BLaER1 treated with 17β-estradiol and CSF1 and Interleukin-3, amounts not matched to agents 10 nM and 100 nM (cell line): ENCODE data around the gene RAP1A.

Experiments used
- H3K27ac ChIP-seq, 11 experiments: shearing (Covaris generic); formaldehyde crosslinking; 2 replicates each; pipeline ENCODE4 v1.8.1; 2022
- H3K27me3 ChIP-seq, 11 experiments: shearing (Covaris generic); formaldehyde crosslinking; 2 replicates each; pipeline ENCODE4 v1.8.1; 2022
- H3K36me3 ChIP-seq, 11 experiments: shearing (Covaris generic); formaldehyde crosslinking; 2 replicates each; pipeline ENCODE4 v1.8.1; 2022
- H3K4me1 ChIP-seq, 10 experiments: shearing (Covaris generic); formaldehyde crosslinking; 2 replicates each; pipeline ENCODE4 v1.8.1; 2022
- H3K4me2 ChIP-seq, 11 experiments: shearing (Covaris generic); formaldehyde crosslinking; 2 replicates each; pipeline ENCODE4 v1.8.1; 2022
- H3K4me3 ChIP-seq, 10 experiments: shearing (Covaris generic); formaldehyde crosslinking; 2 replicates each; pipeline ENCODE4 v1.8.1; 2022
- H3K9ac ChIP-seq, 11 experiments: shearing (Covaris generic); formaldehyde crosslinking; 2 replicates each; pipeline ENCODE4 v1.8.1; 2022
- H3K9me3 ChIP-seq, 11 experiments: shearing (Covaris generic); formaldehyde crosslinking; replicated peaks in 1 of 11; 2 replicates each; pipeline ENCODE4 v1.8.1; 2022
- H4K20me1 ChIP-seq, 11 experiments: shearing (Covaris generic); formaldehyde crosslinking; 2 replicates each; pipeline ENCODE4 v1.8.1; 2022
- Cebpa-rat ChIP-seq, 11 experiments: shearing (Covaris generic); IDR thresholded peaks; 2 replicates each; pipeline ENCODE4 v1.8.1; 2022

RAP1A gene

DNA sequence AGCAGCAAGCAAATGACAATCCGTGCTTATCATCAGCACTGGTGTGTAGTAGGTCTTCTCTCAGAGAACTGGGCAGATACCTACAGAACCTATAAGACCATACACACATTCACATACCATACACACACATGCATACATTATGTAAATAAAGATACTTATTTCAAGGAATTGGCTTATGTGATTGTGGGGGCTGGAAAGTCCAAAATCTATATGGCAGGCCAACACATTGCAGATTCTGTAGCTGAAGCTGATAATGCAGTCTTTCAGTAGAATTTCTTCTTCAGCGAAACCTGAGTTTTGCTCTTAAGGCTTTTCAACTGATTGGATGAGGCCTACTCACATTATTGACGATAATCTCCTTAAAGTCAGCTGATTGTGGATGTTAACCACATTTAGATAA lies 24.1 kb downstream of the RAP1A start:
- TF ChIP-seq Cebpa-rat (IDR thresholded peaks at IDR 0.05): no peak
- Histone ChIP-seq H3K27me3 (no peaks in the 10 kb centered on the region), H3K4me1 (peaks cover 0 to 7% (median 0%) of the 10 kb centered on the region in 10 experiments; a peak in 3 of 20 replicates), H3K9ac (no peak overlapping the region), H3K4me3 (no peak overlapping the region), H3K27ac (no peak overlapping the region), H3K36me3 (peaks cover 26 to 82% (median 53%) of the 10 kb centered on the region in 11 experiments), H3K9me3 (peaks cover 0 to 61% (median 47%) of the 10 kb centered on the region in 11 experiments; a peak in 19 of 22 replicates), H3K4me2 (no peak overlapping the region), H4K20me1 (peaks cover 8 to 100% (median 51%) of the 10 kb centered on the region in 11 experiments; a peak in 20 of 22 replicates)

GRCh38 chr1:111644506-111644905 lies 24.9 kb downstream of the RAP1A start:
- no peak overlapping the region for H3K4me2 ChIP-seq
- no peak overlapping the region for H3K4me3 ChIP-seq
- peaks cover 0 to 15% (median 0%) of the 10 kb centered on the region in 10 experiments; a peak in 4 of 20 replicates for H3K4me1 ChIP-seq
- no peak for TF ChIP-seq Cebpa-rat (IDR thresholded peaks at IDR 0.05)
- no peak overlapping the region for H3K9ac ChIP-seq
- H4K20me1 ChIP-seq: peaks cover 14 to 100% (median 54%) of the 10 kb centered on the region in 11 experiments; a peak in 20 of 22 replicates
- H3K27ac ChIP-seq: no peak overlapping the region
- no peaks in the 10 kb centered on the region for H3K27me3 ChIP-seq
- peaks cover 34 to 89% (median 61%) of the 10 kb centered on the region in 11 experiments for H3K36me3 ChIP-seq
- H3K9me3 ChIP-seq: peaks cover 0 to 65% (median 53%) of the 10 kb centered on the region in 11 experiments; a peak in 19 of 22 replicates

- Histone ChIP-seq H3K4me2 (no peak overlapping the region), H3K4me3 (no peak overlapping the region), H3K27me3 (no peaks in the 10 kb centered on the region), H4K20me1 (peaks cover 9 to 100% (median 65%) of the 10 kb centered on the region in 11 experiments; a peak in 20 of 22 replicates), H3K4me1 (peaks cover 0 to 23% (median 0%) of the 10 kb centered on the region in 10 experiments; a peak in 7 of 20 replicates), H3K27ac (no peak overlapping the region), H3K9me3 (peaks cover 0 to 50% (median 38%) of the 10 kb centered on the region in 11 experiments; a peak in 18 of 22 replicates), H3K9ac (no peak overlapping the region), H3K36me3 (peaks cover 39 to 99% (median 65%) of the 10 kb centered on the region in 11 experiments)
- TF ChIP-seq Cebpa-rat (IDR thresholded peaks at IDR 0.05): no peak
Measured at GRCh38 chr1:111647736-111648135, 28.1 kb downstream of the RAP1A start.

DNA sequence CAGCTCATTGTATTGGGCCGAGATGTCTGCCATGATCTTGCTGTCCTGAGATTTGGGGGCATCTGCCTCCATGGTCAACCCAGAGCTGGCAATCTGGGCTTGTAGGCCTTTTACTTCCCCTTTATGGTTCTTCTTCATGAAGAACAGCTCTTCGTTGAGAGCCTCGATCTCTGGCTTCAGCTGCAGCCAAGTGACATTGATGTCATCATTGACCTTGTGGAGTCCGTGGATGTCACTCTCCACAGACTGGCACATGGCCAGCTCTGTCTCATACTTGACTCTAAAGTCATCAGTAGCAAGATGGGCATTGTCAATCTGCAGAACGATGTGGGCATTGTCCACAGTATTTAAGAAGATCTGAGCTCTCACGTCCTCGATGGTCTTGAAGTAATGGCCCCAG lies 29.2 kb downstream of the RAP1A start:
- H3K4me3 ChIP-seq: no peak overlapping the region
- no peak overlapping the region for H3K4me2 ChIP-seq
- H3K36me3 ChIP-seq: peaks cover 30 to 92% (median 54%) of the 10 kb centered on the region in 11 experiments
- H3K9ac ChIP-seq: no peak overlapping the region
- peaks cover 0 to 41% (median 27%) of the 10 kb centered on the region in 11 experiments; a peak in 18 of 22 replicates for H3K9me3 ChIP-seq
- peaks cover 0 to 34% (median 9%) of the 10 kb centered on the region in 10 experiments; a peak in 16 of 20 replicates for H3K4me1 ChIP-seq
- no peak for TF ChIP-seq Cebpa-rat (IDR thresholded peaks at IDR 0.05)
- H3K27ac ChIP-seq: no peak overlapping the region
- no peaks in the 10 kb centered on the region for H3K27me3 ChIP-seq
- H4K20me1 ChIP-seq: peaks cover 11 to 100% (median 64%) of the 10 kb centered on the region in 11 experiments; a peak in 20 of 22 replicates

- TF ChIP-seq Cebpa-rat (IDR thresholded peaks at IDR 0.05): no peak
- peaks cover 15 to 100% (median 65%) of the 10 kb centered on the region in 11 experiments; a peak in 20 of 22 replicates for H4K20me1 ChIP-seq
- no peak overlapping the region for H3K9ac ChIP-seq
- no peak overlapping the region for H3K4me3 ChIP-seq
- no peaks in the 10 kb centered on the region for H3K27me3 ChIP-seq
- H3K36me3 ChIP-seq: peaks cover 30 to 88% (median 50%) of the 10 kb centered on the region in 11 experiments
- H3K4me2 ChIP-seq: no peak overlapping the region
- no peak overlapping the region for H3K27ac ChIP-seq
- peaks cover 0 to 38% (median 13%) of the 10 kb centered on the region in 10 experiments; a peak in 16 of 20 replicates for H3K4me1 ChIP-seq
- H3K9me3 ChIP-seq: peaks cover 0 to 37% (median 23%) of the 10 kb centered on the region in 11 experiments; a peak in 17 of 22 replicates
Measured at GRCh38 chr1:111649227-111649626, 29.6 kb downstream of the RAP1A start.

DNA sequence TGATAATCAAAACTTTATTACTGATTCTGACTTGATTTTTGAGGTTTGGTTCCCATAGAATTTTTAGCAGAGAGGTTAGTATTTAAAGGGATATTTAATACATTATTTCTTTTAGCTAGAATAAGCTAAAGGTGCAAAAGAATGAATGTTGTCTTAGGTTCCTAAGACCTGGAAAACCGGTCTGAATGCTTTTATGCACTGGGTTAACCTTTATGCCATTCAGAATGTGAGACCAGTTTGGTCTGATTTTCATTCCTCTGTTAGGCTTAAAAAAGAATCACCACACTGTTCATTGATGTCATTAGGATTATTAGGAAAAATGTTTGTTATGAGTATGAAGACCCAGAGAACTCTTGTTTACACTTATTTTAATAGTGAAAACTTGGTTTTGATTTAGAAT lies 30.1 kb downstream of the RAP1A start:
- Histone ChIP-seq H4K20me1 (peaks cover 16 to 100% (median 64%) of the 10 kb centered on the region in 11 experiments; a peak in 20 of 22 replicates), H3K4me2 (no peak overlapping the region), H3K9ac (no peak overlapping the region), H3K9me3 (peaks cover 0 to 35% (median 20%) of the 10 kb centered on the region in 11 experiments; a peak in 15 of 22 replicates), H3K4me1 (peaks cover 0 to 42% (median 14%) of the 10 kb centered on the region in 10 experiments; a peak in 16 of 20 replicates), H3K27me3 (no peaks in the 10 kb centered on the region), H3K4me3 (no peak overlapping the region), H3K27ac (no peak overlapping the region), H3K36me3 (peaks cover 30 to 84% (median 47%) of the 10 kb centered on the region in 11 experiments)
- TF ChIP-seq Cebpa-rat (IDR thresholded peaks at IDR 0.05): no peak

DNA sequence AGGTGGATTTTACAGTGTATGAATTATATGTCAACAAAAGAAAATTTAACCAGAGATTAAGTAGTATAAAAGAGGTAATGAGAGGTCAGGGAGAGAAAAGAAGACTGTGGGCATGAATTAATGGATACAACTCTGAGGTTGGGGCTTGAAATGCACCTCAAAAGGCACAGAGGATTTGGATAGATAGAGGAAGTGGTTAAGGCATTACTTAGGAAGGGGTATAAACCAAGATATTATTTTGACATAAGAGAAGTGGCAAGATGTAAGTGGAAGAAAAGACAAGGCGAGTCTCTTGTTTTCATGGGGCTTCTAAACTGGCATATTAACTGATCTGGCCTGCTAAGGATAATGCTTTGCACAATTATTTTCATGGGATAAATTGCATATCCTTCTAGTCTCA lies 34.1 kb downstream of the RAP1A start:
- peaks cover 6 to 43% (median 24%) of the 10 kb centered on the region in 11 experiments for H3K36me3 ChIP-seq
- no peak overlapping the region for H3K4me3 ChIP-seq
- peak overlapping the region in 8 of 11 experiments; percentile 13 to 79 (median 59); a peak in 14 of 22 replicates for H3K4me2 ChIP-seq
- TF ChIP-seq Cebpa-rat (IDR thresholded peaks at IDR 0.05): no peak
- peaks cover 5 to 66% (median 27%) of the 10 kb centered on the region in 10 experiments; a peak in 17 of 20 replicates for H3K4me1 ChIP-seq
- peaks cover 14 to 99% (median 51%) of the 10 kb centered on the region in 11 experiments; a peak in 19 of 22 replicates for H4K20me1 ChIP-seq
- peaks cover 0 to 14% (median 0%) of the 10 kb centered on the region in 11 experiments; a peak in 7 of 22 replicates for H3K9me3 ChIP-seq
- H3K27ac ChIP-seq: peak overlapping the region in 4 of 11 experiments; percentile 8 to 26 (median 18); a peak in 3 of 22 replicates
- H3K9ac ChIP-seq: peak overlapping the region in 1 of 11 experiments; percentile 2; a peak in 2 of 22 replicates
- no peaks in the 10 kb centered on the region for H3K27me3 ChIP-seq

- Histone ChIP-seq H3K27me3 (no peaks in the 10 kb centered on the region), H4K20me1 (peaks cover 9 to 99% (median 50%) of the 10 kb centered on the region in 11 experiments; a peak in 17 of 22 replicates), H3K4me2 (peak overlapping the region in 4 of 11 experiments; percentile 23 to 79 (median 64); a peak in 6 of 22 replicates), H3K36me3 (peaks cover 0 to 32% (median 15%) of the 10 kb centered on the region in 11 experiments; a peak in 16 of 22 replicates), H3K4me3 (no peak overlapping the region), H3K9me3 (peaks cover 0 to 7% (median 0%) of the 10 kb centered on the region in 11 experiments; a peak in 3 of 22 replicates), H3K4me1 (peaks cover 9 to 67% (median 32%) of the 10 kb centered on the region in 10 experiments), H3K27ac (peak overlapping the region in 1 of 11 experiments; percentile 35; a peak in 1 of 22 replicates), H3K9ac (no peak overlapping the region)
- TF ChIP-seq Cebpa-rat (IDR thresholded peaks at IDR 0.05): no peak
Measured at GRCh38 chr1:111654839-111655238, 35.2 kb downstream of the RAP1A start.
